Measurements from ENCODE around the gene CDX2. TPM values are rescaled to one million over a fixed set of nuclear protein-coding genes. Genes with fewer than 3 reads are reported as not detected.

CDX2 gene
- total RNA-seq, 3 donors from 2014 or later: 113 to 349 (median 240) TPM

- Histone ChIP-seq H3K36me3 (ENCODE audit: low read depth) (no peaks in the 10 kb centered on the region), H3K9me3 (no peaks in the 10 kb centered on the region), H3K4me3 (no peak overlapping the region), H3K4me1 (ENCODE audit: low read depth) (no peaks in the 10 kb centered on the region)
- intact Hi-C loops (cut with DNase I, micrococcal nuclease): no loop called here
- TF ChIP-seq, protein P1, sequence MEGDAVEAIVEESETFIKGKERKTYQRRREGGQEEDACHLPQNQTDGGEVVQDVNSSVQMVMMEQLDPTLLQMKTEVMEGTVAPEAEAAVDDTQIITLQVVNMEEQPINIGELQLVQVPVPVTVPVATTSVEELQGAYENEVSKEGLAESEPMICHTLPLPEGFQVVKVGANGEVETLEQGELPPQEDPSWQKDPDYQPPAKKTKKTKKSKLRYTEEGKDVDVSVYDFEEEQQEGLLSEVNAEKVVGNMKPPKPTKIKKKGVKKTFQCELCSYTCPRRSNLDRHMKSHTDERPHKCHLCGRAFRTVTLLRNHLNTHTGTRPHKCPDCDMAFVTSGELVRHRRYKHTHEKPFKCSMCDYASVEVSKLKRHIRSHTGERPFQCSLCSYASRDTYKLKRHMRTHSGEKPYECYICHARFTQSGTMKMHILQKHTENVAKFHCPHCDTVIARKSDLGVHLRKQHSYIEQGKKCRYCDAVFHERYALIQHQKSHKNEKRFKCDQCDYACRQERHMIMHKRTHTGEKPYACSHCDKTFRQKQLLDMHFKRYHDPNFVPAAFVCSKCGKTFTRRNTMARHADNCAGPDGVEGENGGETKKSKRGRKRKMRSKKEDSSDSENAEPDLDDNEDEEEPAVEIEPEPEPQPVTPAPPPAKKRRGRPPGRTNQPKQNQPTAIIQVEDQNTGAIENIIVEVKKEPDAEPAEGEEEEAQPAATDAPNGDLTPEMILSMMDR (IDR thresholded peaks at IDR 0.05): no peak
- DNase-seq (no peak), ATAC-seq (no peak)
These were observed 36.0 kb downstream of the CDX2 start for GRCh38 chr13:27933118-27933517.

DNA sequence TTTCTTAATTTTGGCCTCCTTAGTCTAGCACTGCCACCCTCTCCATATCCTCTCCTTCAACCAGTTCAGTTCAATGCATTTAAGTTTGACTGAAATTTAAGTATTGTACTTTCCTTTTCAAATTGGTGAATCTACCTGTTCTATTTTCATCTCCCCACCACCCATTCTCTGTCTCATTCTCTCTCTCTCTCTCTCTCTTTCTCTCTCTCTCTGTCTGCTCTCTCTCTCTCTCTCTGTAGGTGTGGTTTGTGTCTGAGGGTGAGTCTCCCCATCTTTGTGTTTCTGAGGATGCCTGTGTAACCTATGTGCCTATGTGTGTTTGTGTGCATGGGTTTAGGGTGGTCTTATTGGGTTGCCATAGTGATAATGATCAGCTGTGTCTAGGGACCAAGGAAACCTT lies 39.2 kb downstream of the CDX2 start:
- no peak for ATAC-seq
- no peak overlapping the region for H3K4me3 ChIP-seq
- H3K9me3 ChIP-seq: no peaks in the 10 kb centered on the region
- DNase-seq: no peak
- H3K36me3 ChIP-seq (ENCODE audit: low read depth): no peaks in the 10 kb centered on the region
- intact Hi-C loops (cut with DNase I, micrococcal nuclease): no loop called here
- H3K4me1 ChIP-seq (ENCODE audit: low read depth): no peaks in the 10 kb centered on the region
- TF ChIP-seq, protein P1 (IDR thresholded peaks at IDR 0.05): no peak

GRCh38 chr13:27928805-27929753 lies 40.0 kb downstream of the CDX2 start:
- TF ChIP-seq, protein P1 (IDR thresholded peaks at IDR 0.05): no peak
- Histone ChIP-seq H3K36me3 (ENCODE audit: low read depth) (no peaks in the 10 kb centered on the region), H3K4me1 (ENCODE audit: low read depth) (peaks cover 2% of the 10 kb centered on the region), H3K9me3 (no peaks in the 10 kb centered on the region), H3K4me3 (no peak overlapping the region)
- intact Hi-C loops (cut with DNase I, micrococcal nuclease): no loop called here
- no peak for ATAC-seq
- no peak for DNase-seq

GRCh38 chr13:27928353-27928804 lies 40.7 kb downstream of the CDX2 start:
- Histone ChIP-seq H3K4me3 (no peak overlapping the region), H3K4me1 (ENCODE audit: low read depth) (peaks cover 2% of the 10 kb centered on the region), H3K9me3 (no peaks in the 10 kb centered on the region), H3K36me3 (ENCODE audit: low read depth) (no peaks in the 10 kb centered on the region)
- ATAC-seq: no peak
- intact Hi-C loops (cut with DNase I, micrococcal nuclease): no loop called here
- TF ChIP-seq, protein P1 (IDR thresholded peaks at IDR 0.05): no peak
- no peak for DNase-seq

GRCh38 chr13:27927444-27928352 lies 41.4 kb downstream of the CDX2 start:
- DNase-seq: no peak
- TF ChIP-seq, protein P1 (IDR thresholded peaks at IDR 0.05): no peak
- H3K4me1 ChIP-seq (ENCODE audit: low read depth): peaks cover 2% of the 10 kb centered on the region
- ATAC-seq: no peak
- H3K36me3 ChIP-seq (ENCODE audit: low read depth): no peaks in the 10 kb centered on the region
- no peak overlapping the region for H3K4me3 ChIP-seq
- intact Hi-C loops (cut with DNase I, micrococcal nuclease): no loop called here
- no peaks in the 10 kb centered on the region for H3K9me3 ChIP-seq

All from mucosa of descending colon (tissue), 3 donors.